KOPT-K1 (cell line): ENCODE data around the gene DUSP19.
"Not testable (repeated sequence)": the region's sequence is repeated elsewhere in the genome, so short reads cannot be mapped to it uniquely, and the experiment has no call there.

Experiments
- H3K27ac ChIP-seq: fragments of 200-600 bp; sonication (generic); 2 replicates; pipeline ENCODE4 v1.5.1; 2016; ENCODE audit warnings: antibody characterized with exemption, mild to moderate bottlenecking, low read depth, low read length; ENCODE audit not compliant: poor library complexity, severe bottlenecking
- H3K36me3 ChIP-seq: fragments of 200-600 bp; sonication (generic); 2 replicates; pipeline ENCODE4 v1.5.1; 2017; ENCODE audit warnings: antibody characterized with exemption, mild to moderate bottlenecking, low read length, moderate library complexity; ENCODE audit not compliant: insufficient read depth
- H3K9me3 ChIP-seq: fragments of 200-600 bp; sonication (generic); 2 replicates; pipeline ENCODE4 v1.5.1; 2017; ENCODE audit warnings: antibody characterized with exemption, low read length, mild to moderate bottlenecking; ENCODE audit not compliant: insufficient read depth, poor library complexity, severe bottlenecking

Gene DUSP19

GRCh38 chr2:183078464-183079138 is at the start of gene DUSP19:
Gene DUSP19, plus strand, starts transcription at chr2:183078747. Its CDS starts 187 bp downstream, at chr2:183078934.
- peak within 1 kb of the TSS; percentile 9 for H3K27ac ChIP-seq
- H3K36me3 ChIP-seq = no peaks in the 10 kb centered on the region
- no peaks in the 10 kb centered on the region for H3K9me3 ChIP-seq

- Histone ChIP-seq H3K36me3 (no peaks in the 10 kb centered on the region), H3K27ac (no peak overlapping the region), H3K9me3 (no peaks in the 10 kb centered on the region)
These were observed 49.3 kb upstream of the DUSP19 start for GRCh38 chr2:183029219-183029618.

- Histone ChIP-seq H3K27ac (no peak overlapping the region), H3K9me3 (no peaks in the 10 kb centered on the region), H3K36me3 (no peaks in the 10 kb centered on the region)
These were observed 46.4 kb upstream of the DUSP19 start for GRCh38 chr2:183031911-183032794.

- no peaks in the 10 kb centered on the region for H3K9me3 ChIP-seq
- no peak overlapping the region for H3K27ac ChIP-seq
These were observed 44.6 kb upstream of the DUSP19 start for GRCh38 chr2:183033951-183034350.

GRCh38 chr2:183034806-183035205 is 43.7 kb upstream of the DUSP19 start:
- no peaks in the 10 kb centered on the region for H3K36me3 ChIP-seq
- H3K9me3 ChIP-seq = no peaks in the 10 kb centered on the region
- H3K27ac ChIP-seq = no peak overlapping the region

More at GRCh38 chr2:183033951-183034350, 44.6 kb upstream of the DUSP19 start:
- no peaks in the 10 kb centered on the region for H3K36me3 ChIP-seq

GRCh38 chr2:183035298-183035953 is 43.1 kb upstream of the DUSP19 start:
- H3K9me3 ChIP-seq = no peaks in the 10 kb centered on the region
- H3K36me3 ChIP-seq = no peaks in the 10 kb centered on the region
- H3K27ac ChIP-seq = no peak overlapping the region

- Histone ChIP-seq H3K36me3 (no peaks in the 10 kb centered on the region), H3K9me3 (no peaks in the 10 kb centered on the region), H3K27ac (no peak overlapping the region)
These were observed 42.4 kb upstream of the DUSP19 start for GRCh38 chr2:183035954-183036669.

- no peaks in the 10 kb centered on the region for H3K36me3 ChIP-seq
- no peaks in the 10 kb centered on the region for H3K9me3 ChIP-seq
- no peak overlapping the region for H3K27ac ChIP-seq
These were observed 41.4 kb upstream of the DUSP19 start for GRCh38 chr2:183037074-183037552.

GRCh38 chr2:183037553-183038340 is 40.8 kb upstream of the DUSP19 start:
- no peak overlapping the region for H3K27ac ChIP-seq
- no peaks in the 10 kb centered on the region for H3K9me3 ChIP-seq
- no peaks in the 10 kb centered on the region for H3K36me3 ChIP-seq

- no peak within 1 kb of the TSS for H3K27ac ChIP-seq
- H3K9me3 ChIP-seq = no peaks in the 10 kb centered on the region
- no peaks in the 10 kb centered on the region for H3K36me3 ChIP-seq
These were observed 39.9 kb upstream of the DUSP19 start, which contains the start of gene NCKAP1 for GRCh38 chr2:183038341-183039300. Gene NCKAP1, minus strand, starts transcription at chr2:183038457. Its CDS starts 358 bp downstream, at chr2:183038099.

GRCh38 chr2:183040604-183041003 is 37.9 kb upstream of the DUSP19 start:
- Histone ChIP-seq H3K36me3 (no peaks in the 10 kb centered on the region), H3K9me3 (no peaks in the 10 kb centered on the region), H3K27ac (no peak overlapping the region)

- H3K36me3 ChIP-seq = not testable (repeated sequence)
These were observed 35.0 kb upstream of the DUSP19 start for GRCh38 chr2:183043580-183043979.

GRCh38 chr2:183047486-183048125 is 30.9 kb upstream of the DUSP19 start:
- not testable (repeated sequence) for H3K9me3 ChIP-seq, H3K36me3 ChIP-seq, H3K27ac ChIP-seq

More at GRCh38 chr2:183043580-183043979, 35.0 kb upstream of the DUSP19 start:
- not testable (repeated sequence) for H3K9me3 ChIP-seq, H3K27ac ChIP-seq
